ENCODE measurements around the gene PHF1.
A peak's percentile ranks its signal among the peaks of the same experiment; 100 is the strongest.

Gene PHF1

GRCh38 chr6:33430991-33431879 is 20.4 kb downstream of the PHF1 start:
- DNase-seq (ENCODE audit: low read depth in 4 of 4, low spot score in 1 of 4), result peak in 2 of 4 experiments; percentile 69 to 76

- no peak for DNase-seq (ENCODE audit: low read depth in 4 of 4, low spot score in 1 of 4)
Observed at GRCh38 chr6:33431880-33432541, 21.2 kb downstream of the PHF1 start.

GRCh38 chr6:33432546-33432945 is 21.7 kb downstream of the PHF1 start:
- no peak for DNase-seq (ENCODE audit: low read depth in 4 of 4, low spot score in 1 of 4)

GRCh38 chr6:33433001-33433543 is 22.3 kb downstream of the PHF1 start:
- DNase-seq (ENCODE audit: low read depth in 4 of 4, low spot score in 1 of 4), result no peak

GRCh38 chr6:33433544-33434191 is 22.9 kb downstream of the PHF1 start:
- no peak for DNase-seq (ENCODE audit: low read depth in 4 of 4, low spot score in 1 of 4)

- no peak for DNase-seq (ENCODE audit: low read depth in 4 of 4, low spot score in 1 of 4)
Observed at GRCh38 chr6:33434961-33435360, 24.1 kb downstream of the PHF1 start.

GRCh38 chr6:33437666-33438065 is 26.9 kb downstream of the PHF1 start:
- no peak for DNase-seq (ENCODE audit: low read depth in 4 of 4, low spot score in 1 of 4)

- no peak for DNase-seq (ENCODE audit: low read depth in 4 of 4, low spot score in 1 of 4)
Observed at GRCh38 chr6:33438978-33439594, 28.3 kb downstream of the PHF1 start.

GRCh38 chr6:33439956-33440648 is 29.3 kb downstream of the PHF1 start:
- DNase-seq (ENCODE audit: low read depth in 4 of 4, low spot score in 1 of 4), result no peak

- DNase-seq (ENCODE audit: low read depth in 4 of 4, low spot score in 1 of 4), result no peak
Observed at GRCh38 chr6:33440649-33441309, 30.0 kb downstream of the PHF1 start.

- no peak for DNase-seq (ENCODE audit: low read depth in 4 of 4, low spot score in 1 of 4)
Observed at GRCh38 chr6:33441457-33441856, 30.6 kb downstream of the PHF1 start.

GRCh38 chr6:33442283-33442682 is 31.5 kb downstream of the PHF1 start:
- no peak for DNase-seq (ENCODE audit: low read depth in 4 of 4, low spot score in 1 of 4)

- DNase-seq (ENCODE audit: low read depth in 4 of 4, low spot score in 1 of 4), result no peak
Observed at GRCh38 chr6:33443025-33443424, 32.2 kb downstream of the PHF1 start.

GRCh38 chr6:33443619-33444504 is 33.0 kb downstream of the PHF1 start:
- DNase-seq (ENCODE audit: low read depth in 4 of 4, low spot score in 1 of 4), result no peak

- no peak for DNase-seq (ENCODE audit: low read depth in 4 of 4, low spot score in 1 of 4)
Observed at GRCh38 chr6:33445119-33445603, 34.3 kb downstream of the PHF1 start.

GRCh38 chr6:33446356-33446755 is 35.5 kb downstream of the PHF1 start:
- DNase-seq (ENCODE audit: low read depth in 4 of 4, low spot score in 1 of 4), result no peak

GRCh38 chr6:33450434-33450833 is 39.6 kb downstream of the PHF1 start:
- DNase-seq (ENCODE audit: low read depth in 4 of 4, low spot score in 1 of 4), result no peak

GRCh38 chr6:33451606-33452005 is 40.8 kb downstream of the PHF1 start:
- DNase-seq (ENCODE audit: low read depth in 4 of 4, low spot score in 1 of 4), result no peak

GRCh38 chr6:33452496-33452895 is 41.7 kb downstream of the PHF1 start:
- DNase-seq (ENCODE audit: low read depth in 4 of 4, low spot score in 1 of 4), result no peak
